Neural progenitor cell (in vitro differentiated cells): ENCODE measurements around the gene PRSS16.

Experiments used
- EZH2 ChIP-seq: fragments of 200-600 bp; sonication (generic); IDR thresholded peaks from 2 replicates; pipeline ENCODE4 v1.6.1; 2017; ENCODE audit warnings: antibody characterized with exemption, mild to moderate bottlenecking, moderate library complexity
- EZH2phosphoT487 ChIP-seq: fragments of 200-600 bp; sonication (generic); IDR thresholded peaks from 2 replicates; pipeline ENCODE4 v1.6.1; 2017; ENCODE audit warnings: antibody characterized with exemption
- TF ChIP-seq, protein P1 (sequence below): fragments of 200-600 bp; sonication (generic); IDR thresholded peaks from 2 replicates; pipeline ENCODE4 v1.5.1; 2017; ENCODE audit warnings: antibody characterized with exemption, mild to moderate bottlenecking

DNA sequence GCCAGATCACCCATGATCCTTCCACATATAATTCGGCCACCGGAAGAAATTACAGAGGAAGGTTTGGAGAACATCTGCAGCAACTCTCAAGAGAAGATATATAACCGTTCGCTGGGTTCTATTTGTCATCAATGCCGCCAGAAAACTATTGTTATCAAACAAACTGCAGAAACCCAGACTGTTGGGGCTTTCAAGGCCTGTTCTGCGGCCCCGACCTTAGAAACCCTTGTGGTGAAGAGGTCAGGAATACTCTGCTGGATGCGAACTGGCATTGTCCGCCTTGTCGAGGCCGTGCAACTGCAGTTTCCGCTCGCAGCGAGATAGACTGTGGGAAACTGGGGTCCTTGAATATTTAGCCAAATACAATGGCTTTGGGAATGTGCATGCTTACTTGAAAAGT is 21.3 kb downstream of the PRSS16 start:
- TF ChIP-seq, protein P1, sequence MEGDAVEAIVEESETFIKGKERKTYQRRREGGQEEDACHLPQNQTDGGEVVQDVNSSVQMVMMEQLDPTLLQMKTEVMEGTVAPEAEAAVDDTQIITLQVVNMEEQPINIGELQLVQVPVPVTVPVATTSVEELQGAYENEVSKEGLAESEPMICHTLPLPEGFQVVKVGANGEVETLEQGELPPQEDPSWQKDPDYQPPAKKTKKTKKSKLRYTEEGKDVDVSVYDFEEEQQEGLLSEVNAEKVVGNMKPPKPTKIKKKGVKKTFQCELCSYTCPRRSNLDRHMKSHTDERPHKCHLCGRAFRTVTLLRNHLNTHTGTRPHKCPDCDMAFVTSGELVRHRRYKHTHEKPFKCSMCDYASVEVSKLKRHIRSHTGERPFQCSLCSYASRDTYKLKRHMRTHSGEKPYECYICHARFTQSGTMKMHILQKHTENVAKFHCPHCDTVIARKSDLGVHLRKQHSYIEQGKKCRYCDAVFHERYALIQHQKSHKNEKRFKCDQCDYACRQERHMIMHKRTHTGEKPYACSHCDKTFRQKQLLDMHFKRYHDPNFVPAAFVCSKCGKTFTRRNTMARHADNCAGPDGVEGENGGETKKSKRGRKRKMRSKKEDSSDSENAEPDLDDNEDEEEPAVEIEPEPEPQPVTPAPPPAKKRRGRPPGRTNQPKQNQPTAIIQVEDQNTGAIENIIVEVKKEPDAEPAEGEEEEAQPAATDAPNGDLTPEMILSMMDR = no peak
- TF ChIP-seq EZH2 (no peak), EZH2phosphoT487 (no peak)
